ENCODE measurements around the gene TH.
A peak's percentile ranks its signal among the peaks of the same experiment; 100 is the strongest.

DNA sequence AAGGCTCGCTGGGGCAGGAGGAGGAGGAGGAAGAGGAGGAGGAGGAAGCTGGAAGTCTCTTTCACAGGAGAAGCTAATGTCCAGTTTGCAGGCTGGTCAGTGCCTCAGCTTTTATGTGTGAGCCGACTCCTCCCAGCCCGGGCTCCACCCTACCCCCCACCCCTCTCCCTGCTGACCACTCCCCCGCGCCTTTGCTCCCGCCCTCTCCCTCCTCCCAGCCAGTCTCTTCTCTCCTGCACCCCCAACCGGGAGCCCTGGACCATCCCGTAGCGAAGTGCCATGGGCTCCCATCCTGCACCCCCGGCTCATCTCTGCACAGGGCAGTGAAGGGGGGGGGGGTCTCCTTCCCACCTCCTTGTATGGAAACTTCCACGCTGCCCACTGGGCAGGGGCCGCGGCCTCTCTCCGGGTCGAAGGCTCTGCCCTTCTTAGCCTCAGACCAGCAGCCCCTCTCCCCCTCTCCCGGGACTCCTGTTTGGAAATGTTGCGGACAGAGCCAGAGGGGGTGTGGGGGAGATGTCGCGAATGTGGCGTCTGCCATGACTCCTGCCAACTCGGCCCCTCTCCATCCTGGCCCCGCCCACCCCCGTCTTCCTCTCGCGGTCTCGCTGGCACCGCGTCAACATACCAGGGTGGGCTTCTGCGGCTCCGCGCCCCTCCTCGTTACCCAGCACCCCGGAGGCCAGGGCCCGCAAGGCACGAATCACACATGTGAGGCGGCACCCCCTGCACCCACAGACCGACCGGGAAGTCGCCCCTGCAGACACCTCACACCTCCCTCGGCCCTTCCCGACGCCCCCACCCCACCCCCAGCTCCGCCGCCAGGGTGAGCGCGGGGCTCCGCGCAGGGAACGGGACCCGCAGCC is 34.2 kb downstream of the TH start:
- TF ChIP-seq CHD2 (IDR thresholded peaks at IDR 0.05; ENCODE audit: low read length) (no peak), SIN3A (conservative IDR thresholded peaks at IDR 0.05 in 1 of 2, IDR thresholded peaks at IDR 0.05 in 1 of 2; ENCODE audit: low read depth in 1 of 2, low read length in 2 of 2) (no peak), ZNF274 (IDR thresholded peaks at IDR 0.05; ENCODE audit: borderline replicate concordance, extremely low read depth, low read length) (no peak), RNF2 (IDR thresholded peaks at IDR 0.05; ENCODE audit: borderline replicate concordance, low read depth, low read length, missing control alignments, poor library complexity, severe bottlenecking) (no peak), POLR2A (IDR thresholded peaks at IDR 0.05; ENCODE audit: control extremely low read depth in 1 of 2, low read depth in 2 of 2, low read length in 2 of 2) (no peak), CBX5 (IDR thresholded peaks at IDR 0.05; ENCODE audit: low read depth, low read length) (no peak), TAF1 (IDR thresholded peaks at IDR 0.05; ENCODE audit: low read depth, low read length) (no peak), GTF2F1 (IDR thresholded peaks at IDR 0.05; ENCODE audit: borderline replicate concordance, low read depth, low read length) (no peak), YY1 (IDR thresholded peaks at IDR 0.05; ENCODE audit: low read depth, low read length) (no peak), RAD21 (IDR thresholded peaks at IDR 0.05 in 1 of 2, conservative IDR thresholded peaks at IDR 0.05 in 1 of 2; ENCODE audit: low read depth in 2 of 2, low read length in 2 of 2) (no peak), MAFK (IDR thresholded peaks at IDR 0.05; ENCODE audit: low read depth, low read length) (no peak), EZH2 (IDR thresholded peaks at IDR 0.05; ENCODE audit: low read depth, low read length, severe bottlenecking) (peak; percentile 44)
- TF ChIP-seq, protein P1, sequence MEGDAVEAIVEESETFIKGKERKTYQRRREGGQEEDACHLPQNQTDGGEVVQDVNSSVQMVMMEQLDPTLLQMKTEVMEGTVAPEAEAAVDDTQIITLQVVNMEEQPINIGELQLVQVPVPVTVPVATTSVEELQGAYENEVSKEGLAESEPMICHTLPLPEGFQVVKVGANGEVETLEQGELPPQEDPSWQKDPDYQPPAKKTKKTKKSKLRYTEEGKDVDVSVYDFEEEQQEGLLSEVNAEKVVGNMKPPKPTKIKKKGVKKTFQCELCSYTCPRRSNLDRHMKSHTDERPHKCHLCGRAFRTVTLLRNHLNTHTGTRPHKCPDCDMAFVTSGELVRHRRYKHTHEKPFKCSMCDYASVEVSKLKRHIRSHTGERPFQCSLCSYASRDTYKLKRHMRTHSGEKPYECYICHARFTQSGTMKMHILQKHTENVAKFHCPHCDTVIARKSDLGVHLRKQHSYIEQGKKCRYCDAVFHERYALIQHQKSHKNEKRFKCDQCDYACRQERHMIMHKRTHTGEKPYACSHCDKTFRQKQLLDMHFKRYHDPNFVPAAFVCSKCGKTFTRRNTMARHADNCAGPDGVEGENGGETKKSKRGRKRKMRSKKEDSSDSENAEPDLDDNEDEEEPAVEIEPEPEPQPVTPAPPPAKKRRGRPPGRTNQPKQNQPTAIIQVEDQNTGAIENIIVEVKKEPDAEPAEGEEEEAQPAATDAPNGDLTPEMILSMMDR (IDR thresholded peaks at IDR 0.05; ENCODE audit: control extremely low read depth in 1 of 3, insufficient read depth in 1 of 3, low read depth in 1 of 3, low read length in 3 of 3) = no peak
